C1 segment of cervical spinal cord (tissue), 14 donors: ENCODE measurements around the gene STING1.

Experiments
- DNase-seq, 14 donors: peaks; one replicate each; lab custom pipeline; 2025; lab: John Stamatoyannopoulos, UW

STING1 gene

DNA sequence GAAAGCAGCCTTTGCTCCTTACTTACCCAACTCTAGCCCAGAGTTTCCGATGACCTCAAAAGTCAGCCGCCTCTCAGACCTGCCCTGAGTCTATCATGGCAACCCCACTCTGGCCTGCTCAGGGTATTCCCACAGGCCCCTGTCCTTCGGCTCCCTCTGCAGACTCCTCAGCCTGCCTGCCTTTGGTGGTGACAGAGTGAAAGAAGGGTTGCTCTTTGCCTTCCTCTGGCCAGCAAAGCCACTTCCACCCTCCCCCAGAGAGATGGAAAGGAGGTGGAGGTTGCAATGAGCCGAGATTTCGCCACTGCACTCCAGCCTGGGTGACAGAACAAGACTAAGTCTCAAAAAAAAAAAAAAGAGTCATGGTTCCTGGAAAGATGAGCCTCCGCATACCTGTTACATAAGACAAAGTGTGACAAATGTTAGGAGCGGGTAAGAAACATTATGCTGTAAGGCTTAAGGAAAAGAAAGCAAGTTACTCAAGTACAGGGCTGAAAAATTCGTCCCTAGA lies 14.1 kb downstream of the STING1 start:
- no peak for DNase-seq

DNA sequence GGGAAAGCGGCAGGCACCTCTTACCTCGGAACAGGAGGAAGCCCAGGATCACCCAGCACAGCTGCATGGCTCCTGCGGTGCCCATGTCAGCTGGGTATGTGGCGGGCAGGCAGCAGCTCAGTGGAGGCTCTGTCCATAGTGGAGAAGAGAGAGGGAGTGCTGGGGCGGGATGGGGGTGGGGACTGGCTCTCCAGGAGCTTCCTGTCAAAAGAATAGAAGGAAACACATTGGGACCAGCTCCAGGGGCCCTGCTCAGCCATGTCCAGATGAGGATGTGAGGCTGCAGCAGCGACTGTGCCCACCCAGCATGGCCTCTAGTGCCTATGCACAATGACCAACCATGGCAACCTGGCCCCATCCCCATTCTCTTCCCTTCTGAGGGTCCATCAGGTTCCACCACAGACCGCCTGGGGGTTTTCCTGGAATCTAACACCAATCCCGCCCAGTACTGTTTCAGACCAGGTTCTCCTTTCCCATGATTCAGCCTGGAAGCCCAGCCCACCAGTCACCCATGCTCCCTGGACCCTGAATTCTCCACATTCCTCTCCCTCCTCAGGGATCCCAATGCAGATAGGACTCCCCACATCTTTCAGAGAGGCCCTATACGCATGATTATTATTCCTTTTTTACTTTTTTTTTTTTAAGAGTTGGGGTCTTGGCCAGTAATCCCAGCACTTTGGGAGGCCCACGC lies 19.8 kb downstream of the STING1 start, which contains the start of gene ECSCR:
Gene ECSCR (minus strand): TSS at position 158 of the 691 bp plus-strand sequence. CDS start 73 bp downstream, at position 85.
- no peak for DNase-seq

GRCh38 chr5:139461698-139462097 lies 20.9 kb downstream of the STING1 start:
- DNase-seq = no peak

- no peak for DNase-seq
Observed at GRCh38 chr5:139461176-139461575, 21.4 kb downstream of the STING1 start.

GRCh38 chr5:139460455-139460854 lies 22.1 kb downstream of the STING1 start:
- DNase-seq = no peak

- no peak for DNase-seq
Observed at GRCh38 chr5:139459451-139459934, 23.1 kb downstream of the STING1 start.

DNA sequence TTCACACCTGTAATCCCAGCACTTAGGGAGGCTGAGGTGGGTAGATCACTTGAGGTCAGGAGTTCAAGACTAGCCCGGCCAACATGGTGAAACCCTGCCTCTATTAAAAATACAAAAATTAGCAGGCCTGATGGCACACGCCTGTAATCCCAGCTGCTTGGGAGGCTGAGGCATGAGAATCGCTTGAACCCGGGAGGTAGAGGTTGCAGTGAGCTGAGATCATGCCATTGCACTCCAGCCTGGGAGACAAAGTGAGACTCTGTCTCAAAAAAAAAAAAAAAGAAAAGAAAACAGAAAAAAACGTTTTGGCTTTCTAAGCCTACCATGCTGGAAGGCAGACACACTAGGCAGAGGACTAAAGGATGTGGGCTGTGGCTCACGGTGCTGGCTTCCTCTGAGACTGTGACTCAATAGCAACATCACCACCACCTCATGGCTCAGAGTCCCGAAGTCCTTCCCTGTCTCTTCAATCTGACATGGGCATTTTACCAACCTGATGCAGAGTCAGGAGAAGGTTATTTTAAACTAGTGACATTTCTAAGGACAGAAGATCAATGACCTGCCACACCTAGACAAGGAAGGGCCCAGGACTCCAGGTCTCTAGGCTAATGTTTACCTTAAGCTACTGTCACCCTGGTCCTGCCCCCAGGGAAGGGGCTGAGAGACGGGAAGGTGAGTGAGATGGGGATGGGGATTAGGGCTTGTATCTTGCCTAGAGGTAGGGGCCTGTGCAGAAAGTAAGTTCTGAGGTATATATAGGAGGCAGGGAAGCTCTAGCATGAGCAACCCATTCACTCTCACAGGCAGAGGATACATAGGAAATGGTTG lies 23.8 kb downstream of the STING1 start:
- DNase-seq = no peak

- no peak for DNase-seq
Observed at GRCh38 chr5:139457653-139458306, 24.8 kb downstream of the STING1 start.

GRCh38 chr5:139457241-139457640 lies 25.3 kb downstream of the STING1 start:
- no peak for DNase-seq

DNA sequence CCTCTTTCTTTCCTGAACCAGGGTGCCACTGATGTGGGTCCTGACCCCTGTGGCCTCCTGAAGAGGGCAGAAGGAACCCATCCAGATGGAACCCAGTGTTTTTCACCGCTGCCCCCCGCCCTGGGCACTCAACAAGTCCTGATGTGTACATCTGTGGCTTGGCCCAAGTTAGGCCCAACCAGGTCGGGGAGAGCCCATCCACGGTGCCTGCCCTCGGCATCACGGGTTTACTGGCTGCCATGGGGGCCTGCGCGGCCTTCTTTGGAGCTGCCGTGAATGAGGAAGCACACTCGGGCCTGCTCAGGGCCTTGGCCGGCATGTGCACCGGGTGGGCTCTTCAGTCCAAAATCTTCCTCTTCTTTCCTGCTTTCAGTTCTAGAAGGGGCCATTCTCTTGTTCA lies 25.8 kb downstream of the STING1 start:
- peak in 1 of 14 donors; percentile 31 for DNase-seq

DNA sequence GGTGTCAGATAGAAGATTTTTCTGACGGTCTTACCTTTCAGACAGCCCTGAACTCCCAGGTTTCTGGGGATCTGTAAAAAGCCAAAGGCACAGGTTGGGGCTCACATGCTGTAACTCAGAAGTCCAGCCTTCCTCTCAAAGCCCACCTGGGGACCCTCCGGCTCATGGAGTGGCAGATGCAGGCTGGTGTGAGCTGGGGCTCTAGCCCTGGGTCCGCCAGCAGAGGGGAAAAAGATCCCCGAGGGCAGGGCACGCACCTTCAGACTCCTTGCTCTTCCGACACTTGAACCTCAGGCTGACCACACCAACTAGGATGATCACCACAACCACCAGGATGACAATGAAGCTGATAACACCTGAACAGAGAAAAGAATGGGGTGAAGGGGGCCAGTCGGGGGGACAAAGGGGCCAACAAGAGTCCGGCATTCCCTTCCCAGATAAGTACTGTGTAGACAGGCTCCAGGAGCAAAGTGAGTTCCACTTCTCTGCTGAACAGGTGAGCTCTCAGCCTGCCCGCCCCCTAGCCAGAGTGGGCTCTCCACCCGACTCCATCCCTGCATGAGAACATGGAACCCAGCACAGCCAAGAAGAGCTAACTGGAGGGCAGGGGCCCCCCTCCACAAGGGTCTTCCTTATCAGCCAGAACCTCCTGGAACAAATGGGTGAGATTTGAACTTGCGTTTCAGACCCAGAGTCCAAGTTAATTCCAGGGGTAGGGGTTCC lies 27.8 kb downstream of the STING1 start:
- DNase-seq = no peak

DNA sequence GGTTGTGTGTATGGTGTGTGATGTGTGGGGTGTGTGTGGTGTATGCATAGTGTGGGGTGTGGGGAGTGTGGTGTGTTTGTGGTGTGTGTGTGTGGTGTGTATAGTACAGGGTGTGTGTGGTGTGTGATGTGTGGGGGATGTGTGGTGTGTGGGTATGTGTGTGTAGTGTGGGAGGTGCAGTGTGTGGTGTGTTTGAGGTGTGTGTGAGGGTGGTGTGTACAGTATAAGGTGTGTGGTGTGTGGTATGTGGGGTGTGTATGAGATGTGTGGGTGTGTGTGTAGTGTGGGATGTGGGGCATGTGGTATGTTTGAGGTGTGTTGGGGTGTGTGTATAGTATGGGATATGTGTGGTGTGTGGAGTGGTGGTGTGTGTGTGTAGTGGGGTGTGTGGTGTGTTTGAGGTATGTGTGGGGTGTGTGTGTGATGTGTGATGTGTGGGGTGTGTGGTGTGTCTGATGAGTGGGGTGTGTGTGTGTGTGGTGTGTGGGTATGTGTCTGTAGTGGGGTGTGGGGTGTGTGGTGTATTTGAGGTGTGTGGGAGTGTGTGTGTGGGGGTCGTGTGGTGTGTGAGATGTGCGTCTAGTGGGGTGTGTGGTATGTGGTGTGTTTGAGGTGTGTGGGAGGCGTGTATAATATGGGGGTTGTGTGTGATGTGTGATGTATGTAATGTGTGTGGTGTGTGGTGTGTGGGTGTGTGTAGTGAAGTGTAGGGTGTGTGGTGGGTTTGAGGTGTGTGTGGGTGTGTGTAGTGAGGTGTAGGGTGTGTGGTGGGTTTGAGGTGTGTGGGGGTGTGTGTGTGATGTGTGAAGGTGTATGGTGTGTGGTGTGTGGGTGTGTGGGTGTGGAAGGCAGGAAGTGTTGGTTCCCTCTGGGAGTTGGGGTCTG lies 28.6 kb downstream of the STING1 start:
- no peak for DNase-seq

DNA sequence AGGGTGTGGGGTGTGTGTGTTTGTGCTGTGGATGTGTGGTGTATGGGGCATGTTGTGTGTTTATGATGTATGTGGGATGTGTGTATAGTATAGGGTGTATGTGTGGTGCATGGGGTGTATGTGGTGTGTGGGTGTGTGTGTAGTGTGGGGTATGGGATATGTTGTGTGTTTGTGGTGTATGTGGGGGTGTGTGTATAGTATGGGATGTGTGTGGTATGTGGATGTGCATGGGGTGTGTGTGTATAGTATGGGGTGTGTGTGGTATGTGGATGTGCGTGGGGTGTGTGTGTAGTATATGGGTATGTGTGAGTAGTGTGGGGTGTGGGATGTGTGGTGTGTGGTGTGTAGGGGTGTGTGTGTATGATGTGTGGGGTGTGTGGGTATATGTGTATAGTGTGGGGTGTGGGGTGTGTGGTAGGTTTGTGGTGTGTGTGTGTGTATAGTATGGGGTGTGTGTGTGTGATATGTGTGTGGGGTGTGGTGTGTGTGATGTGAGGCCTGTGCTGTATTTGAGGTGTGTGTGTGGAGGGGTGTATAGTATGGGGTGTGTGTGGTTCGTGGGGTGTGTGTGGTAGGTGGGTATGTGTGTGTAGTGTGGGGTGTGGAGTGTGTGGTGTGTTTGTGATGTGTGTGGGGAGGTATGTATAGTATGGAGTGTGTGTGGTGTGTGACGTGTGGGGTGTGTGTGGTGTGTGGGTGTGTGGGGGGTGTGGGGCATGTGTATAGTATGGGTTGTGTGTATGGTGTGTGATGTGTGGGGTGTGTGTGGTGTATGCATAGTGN lies 30.5 kb downstream of the STING1 start:
- DNase-seq = no peak

DNA sequence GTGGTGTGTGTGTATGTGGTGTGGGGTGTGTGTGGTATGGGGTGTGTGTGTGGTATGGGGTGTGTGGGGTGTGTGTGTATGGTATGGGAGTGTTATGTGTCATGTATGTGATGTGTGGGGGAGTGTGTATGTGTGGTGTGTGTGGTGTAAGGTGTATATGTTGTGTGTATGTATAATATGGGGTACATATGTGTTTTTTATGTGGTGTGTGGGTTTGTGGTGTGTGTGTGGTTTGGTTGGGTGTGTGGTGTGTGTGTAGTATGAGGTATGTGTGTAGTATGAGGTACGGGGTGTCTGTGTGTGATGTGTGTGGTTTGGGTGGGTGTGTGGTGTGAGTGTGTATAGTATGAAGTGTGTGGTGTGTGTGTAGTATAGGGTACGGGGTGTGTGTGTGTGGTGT lies 31.4 kb downstream of the STING1 start:
- DNase-seq = no peak

GRCh38 chr5:139446956-139447779 lies 35.4 kb downstream of the STING1 start:
- no peak for DNase-seq

DNA sequence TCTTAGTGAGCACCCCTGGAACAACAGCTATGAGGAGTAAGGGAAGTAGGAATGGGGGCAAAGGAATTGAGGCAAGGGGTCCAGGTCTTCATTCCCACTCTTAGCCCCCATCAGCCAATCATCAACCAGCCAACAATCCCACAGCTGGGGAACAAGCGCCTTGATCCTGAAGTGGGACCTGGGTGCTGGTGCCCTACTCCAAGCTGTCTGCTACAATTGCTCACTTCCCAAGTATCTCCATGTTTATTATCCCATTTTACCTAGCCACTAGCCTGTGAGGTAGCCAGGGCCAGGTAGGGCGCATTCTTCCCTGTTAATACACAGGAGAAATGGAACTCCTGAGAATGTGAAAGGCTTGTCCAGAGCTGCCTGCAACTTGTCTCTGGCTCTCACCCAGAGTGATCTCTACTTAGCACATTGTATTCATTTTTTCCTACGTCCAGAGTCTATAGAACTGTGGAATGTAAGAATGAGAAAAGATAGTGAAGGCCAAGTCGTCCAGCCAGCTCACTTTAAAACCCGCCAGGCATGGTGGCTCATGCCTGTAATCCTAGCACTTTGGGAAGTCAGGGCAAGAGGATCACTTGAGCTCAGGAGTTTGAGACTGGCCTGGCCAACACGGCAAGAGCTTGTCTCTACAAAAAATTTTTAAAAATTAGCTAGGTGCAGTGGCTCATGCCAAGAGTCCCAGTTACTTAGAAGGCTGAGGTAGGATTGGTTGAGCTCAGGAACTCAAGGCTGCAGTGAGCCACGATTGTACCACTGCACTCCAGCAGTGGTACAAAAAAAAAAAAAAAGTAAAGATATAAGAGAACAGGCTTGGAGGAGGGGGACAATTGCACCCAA lies 37.0 kb downstream of the STING1 start:
- DNase-seq = no peak

DNA sequence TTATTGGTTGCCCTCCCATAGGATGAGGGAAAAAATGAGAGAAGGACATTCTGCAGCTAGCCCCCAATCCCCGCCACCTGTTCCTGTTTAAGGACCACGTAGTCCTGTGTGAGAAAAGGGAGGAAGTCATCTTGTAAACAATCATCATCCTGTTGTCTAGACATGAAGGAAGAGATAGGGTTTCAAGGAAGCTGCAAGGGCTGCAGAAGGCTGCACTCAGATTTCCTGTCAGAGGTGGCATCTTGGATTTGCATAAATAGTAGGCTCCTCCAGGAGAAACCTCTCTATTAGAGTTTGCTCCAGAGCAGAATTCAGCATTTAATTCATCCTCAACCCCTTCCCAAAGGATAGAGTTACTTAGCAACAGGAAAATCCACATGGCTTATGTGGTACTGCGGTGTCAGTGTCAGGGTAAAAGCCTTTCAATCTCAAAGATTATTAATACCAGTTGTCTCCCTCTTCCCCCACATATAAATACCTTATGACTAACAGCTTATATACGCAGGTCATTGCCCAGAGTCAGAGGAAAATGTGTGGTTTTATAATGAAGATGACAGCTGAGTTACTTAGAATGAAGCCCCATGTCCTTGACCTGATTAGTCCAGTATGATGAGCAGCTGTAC lies 38.6 kb downstream of the STING1 start:
- no peak for DNase-seq
